ENCODE results near the gene CEBPZ. TPM values are rescaled to one million over a fixed set of nuclear protein-coding genes. Genes with fewer than 3 reads are reported as not detected.

CEBPZ gene
- total and polyA plus RNA-seq, 2 donors (not counting 3 experiments of a cell fraction or from before 2014, with no cell fraction given) = 3.6 to 46.9 TPM

DNA sequence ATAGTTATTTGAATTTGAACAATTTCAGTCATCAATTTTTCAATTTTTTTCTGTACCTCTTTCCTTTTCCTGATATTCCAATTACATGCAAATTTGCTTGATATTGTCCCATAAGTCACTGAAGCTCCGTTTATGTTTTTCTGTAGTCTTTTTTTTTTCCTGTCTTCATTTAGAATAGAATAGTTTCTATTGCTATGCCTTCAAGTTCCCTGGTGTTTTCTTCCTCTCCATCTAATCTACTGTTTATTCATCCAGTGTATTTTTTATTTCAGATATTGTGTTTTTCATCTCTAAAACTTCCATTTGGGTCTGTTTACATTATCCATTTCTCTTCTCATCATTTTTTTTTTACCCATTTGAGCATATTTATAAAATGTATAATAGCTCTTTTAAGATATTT is 66.6 kb downstream of the CEBPZ start:
- Histone ChIP-seq H3K9me1 (replicated peaks; ENCODE audit: control insufficient read depth, extremely low read depth, insufficient read depth, low read length) (no peaks in the 10 kb centered on the region), H3K79me2 (ENCODE audit: control insufficient read depth, insufficient read depth, low read length) (no peaks in the 10 kb centered on the region)

More for the DNA sequence above, 66.6 kb downstream of the CEBPZ start:
- H3K9ac ChIP-seq (replicated peaks; ENCODE audit: extremely low read depth, insufficient read depth, low read length) = no peak overlapping the region
- H3K4me3 ChIP-seq (replicated peaks in 1 of 3; ENCODE audit: insufficient read depth in 1 of 3, low read depth in 1 of 3, low read length in 3 of 3) = no peak overlapping the region
- dilution Hi-C loops (cut with MboI; ENCODE audit: extremely low pct_ligation_motif_present, low sequenced_read_pairs) (no loop called here), intact Hi-C loops (cut with micrococcal nuclease) (no loop called here)
- FAIRE-seq (no peak), DNase-seq (ENCODE audit: low read depth, low spot score) (no peak)
- H3K4me1 ChIP-seq (ENCODE audit: control insufficient read depth, extremely low read depth, insufficient read depth, low read length) = no peaks in the 10 kb centered on the region
- no TSS peak for BruUV-seq (replicated peaks)
- POLR2A ChIA-PET = no interaction called here
- CTCF ChIA-PET = interaction anchor here (1.1 kb wide), 1 partner anchor 667 kb away, joined by 3 read pairs; no protein-coding TSS in a partner anchor
- no peaks in the 10 kb centered on the region for H4K20me1 ChIP-seq (replicated peaks; ENCODE audit: control insufficient read depth, extremely low read depth, insufficient read depth, low read length)
- no peak overlapping the region for H2AFZ ChIP-seq (ENCODE audit: low read depth, low read length)
- no peaks in the 10 kb centered on the region for H3K9me3 ChIP-seq (replicated peaks; ENCODE audit: control insufficient read depth, insufficient read depth, low read length)
- H3K27me3 ChIP-seq (ENCODE audit: control insufficient read depth in 2 of 2, insufficient read depth in 2 of 2, low read length in 2 of 2) = no peaks in the 10 kb centered on the region
- H3K4me2 ChIP-seq (ENCODE audit: insufficient read depth, low read length) = no peak overlapping the region
- H3K36me3 ChIP-seq (ENCODE audit: control insufficient read depth in 2 of 2, extremely low read depth in 1 of 2, insufficient read depth in 2 of 2, low read length in 2 of 2) = no peaks in the 10 kb centered on the region
- H3K27ac ChIP-seq (ENCODE audit: insufficient read depth, low read depth, low read length) = no peak overlapping the region
- no peak for TF ChIP-seq FOS (IDR thresholded peaks at IDR 0.05; ENCODE audit: borderline replicate concordance, insufficient read depth, low read length)
- TF ChIP-seq GATA2 (IDR thresholded peaks at IDR 0.05; ENCODE audit: insufficient read depth, insufficient read length, low read depth, low read length) = no peak
- TF ChIP-seq POLR2A (IDR thresholded peaks at IDR 0.05; ENCODE audit: low read depth, low read length) = no peak
- no peak for TF ChIP-seq MAX (IDR thresholded peaks at IDR 0.05; ENCODE audit: insufficient read depth, insufficient read length)
- TF ChIP-seq EZH2 (IDR thresholded peaks at IDR 0.05; ENCODE audit: borderline replicate concordance, low read depth, low read length, severe bottlenecking) = no peak
- no peak for TF ChIP-seq MYC (IDR thresholded peaks at IDR 0.05; ENCODE audit: low read depth, low read length)
- no peak for TF ChIP-seq JUN (IDR thresholded peaks at IDR 0.05; ENCODE audit: borderline replicate concordance, insufficient read depth, insufficient read length, low read depth)
- TF ChIP-seq, protein P1, sequence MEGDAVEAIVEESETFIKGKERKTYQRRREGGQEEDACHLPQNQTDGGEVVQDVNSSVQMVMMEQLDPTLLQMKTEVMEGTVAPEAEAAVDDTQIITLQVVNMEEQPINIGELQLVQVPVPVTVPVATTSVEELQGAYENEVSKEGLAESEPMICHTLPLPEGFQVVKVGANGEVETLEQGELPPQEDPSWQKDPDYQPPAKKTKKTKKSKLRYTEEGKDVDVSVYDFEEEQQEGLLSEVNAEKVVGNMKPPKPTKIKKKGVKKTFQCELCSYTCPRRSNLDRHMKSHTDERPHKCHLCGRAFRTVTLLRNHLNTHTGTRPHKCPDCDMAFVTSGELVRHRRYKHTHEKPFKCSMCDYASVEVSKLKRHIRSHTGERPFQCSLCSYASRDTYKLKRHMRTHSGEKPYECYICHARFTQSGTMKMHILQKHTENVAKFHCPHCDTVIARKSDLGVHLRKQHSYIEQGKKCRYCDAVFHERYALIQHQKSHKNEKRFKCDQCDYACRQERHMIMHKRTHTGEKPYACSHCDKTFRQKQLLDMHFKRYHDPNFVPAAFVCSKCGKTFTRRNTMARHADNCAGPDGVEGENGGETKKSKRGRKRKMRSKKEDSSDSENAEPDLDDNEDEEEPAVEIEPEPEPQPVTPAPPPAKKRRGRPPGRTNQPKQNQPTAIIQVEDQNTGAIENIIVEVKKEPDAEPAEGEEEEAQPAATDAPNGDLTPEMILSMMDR (IDR thresholded peaks at IDR 0.05; ENCODE audit: extremely low read depth in 1 of 2, insufficient read depth in 1 of 2, low read depth in 1 of 2, low read length in 2 of 2) = no peak
- TF ChIP-seq POLR2AphosphoS5 (IDR thresholded peaks at IDR 0.05; ENCODE audit: insufficient read depth, low read depth, low read length) = no peak
